Stimulated activated CD4-positive, alpha-beta T cell treated with anti-CD3 and anti-CD28 coated beads, Interleukin-15, amount 100 ng/mL, for 48 hours (primary cell): Measurements from ENCODE around the gene GSTA2.
"Not testable (repeated sequence)": the region's sequence is repeated elsewhere in the genome, so short reads cannot be mapped to it uniquely, and the experiment has no call there.

ENCODE experiments used
- DNase-seq, 2 donors: peaks; one replicate each; pipeline ENCODE4 v3.0.0-alpha.2; 2020; ENCODE audit warnings: low read depth in 2 of 2

GSTA2 gene

GRCh38 chr6:52760105-52760765 is 3.0 kb downstream of the GSTA2 start:
- DNase-seq: no peak

- DNase-seq: no peak
These were observed 4.2 kb downstream of the GSTA2 start for GRCh38 chr6:52759085-52759484.

GRCh38 chr6:52757651-52758338 is 5.5 kb downstream of the GSTA2 start:
- not testable (repeated sequence) for DNase-seq

GRCh38 chr6:52754443-52754842 is 8.8 kb downstream of the GSTA2 start:
- no peak for DNase-seq

- not testable (repeated sequence) for DNase-seq
These were observed 10.1 kb downstream of the GSTA2 start for GRCh38 chr6:52753137-52753536.

GRCh38 chr6:52752310-52752709 is 11.0 kb downstream of the GSTA2 start:
- DNase-seq: no peak

GRCh38 chr6:52749556-52750152 is 13.6 kb downstream of the GSTA2 start:
- DNase-seq: no peak

GRCh38 chr6:52747301-52747700 is 16.0 kb downstream of the GSTA2 start:
- DNase-seq: not testable (repeated sequence)

- DNase-seq: no peak
These were observed 17.1 kb downstream of the GSTA2 start for GRCh38 chr6:52746213-52746612.

- no peak for DNase-seq
These were observed 17.5 kb downstream of the GSTA2 start for GRCh38 chr6:52745764-52746201.

- DNase-seq: no peak
These were observed 21.4 kb downstream of the GSTA2 start for GRCh38 chr6:52741872-52742271.

- DNase-seq: no peak
These were observed 23.6 kb downstream of the GSTA2 start for GRCh38 chr6:52739627-52740026.

- DNase-seq: no peak
These were observed 24.1 kb downstream of the GSTA2 start for GRCh38 chr6:52739134-52739533.

GRCh38 chr6:52736145-52736544 is 27.1 kb downstream of the GSTA2 start:
- no peak for DNase-seq

GRCh38 chr6:52735071-52735470 is 28.2 kb downstream of the GSTA2 start:
- DNase-seq: no peak

GRCh38 chr6:52734072-52734471 is 29.2 kb downstream of the GSTA2 start:
- DNase-seq: no peak

- DNase-seq: no peak
These were observed 30.1 kb downstream of the GSTA2 start for GRCh38 chr6:52733172-52733571.

GRCh38 chr6:52731719-52732118 is 31.6 kb downstream of the GSTA2 start:
- no peak for DNase-seq

- no peak for DNase-seq
These were observed 33.7 kb downstream of the GSTA2 start for GRCh38 chr6:52729576-52729975.

GRCh38 chr6:52728394-52728793 is 34.9 kb downstream of the GSTA2 start:
- DNase-seq: no peak

GRCh38 chr6:52727908-52728307 is 35.4 kb downstream of the GSTA2 start:
- no peak for DNase-seq

- DNase-seq: no peak
These were observed 36.3 kb downstream of the GSTA2 start for GRCh38 chr6:52726741-52727535.
